PC-9 (cell line): ENCODE data around the gene OR52E2. TPM values are rescaled to one million over a fixed set of nuclear protein-coding genes. Genes with fewer than 3 reads are reported as not detected.

Experiments used
- BruUV-seq: library from RNA; stranded (reverse); fragments of 400-500 nt; replicated peaks from 2 replicates; lab custom pipeline; 2021; lab: Mats Ljungman, UMichigan
- CTCF ChIA-PET: fragments of 300-600 bp; sonication (Branson Sonifier 250); formaldehyde crosslinking; loops from one replicate; lab custom pipeline; 2022; ENCODE audit warnings: antibody characterized with exemption; lab: Charles Lee
- POLR2A ChIA-PET: fragments of 300-600 bp; sonication (Branson Sonifier 250); formaldehyde crosslinking; loops from one replicate; lab custom pipeline; 2022; ENCODE audit warnings: antibody characterized with exemption; ENCODE audit not compliant: unreplicated experiment; lab: Charles Lee
- DNase-seq, 2 experiments: peaks; one replicate each; pipeline versions ENCODE4 v3.0.0 to v3.0.0-alpha.2; 2015 to 2022; ENCODE audit warnings: mixed read lengths in 1 of 2
- H2AFZ ChIP-seq: fragments of 200-600 bp; sonication (generic); 2 replicates; pipeline ENCODE4 v1.8.1; 2017; ENCODE audit warnings: antibody characterized with exemption
- H3F3A ChIP-seq: fragments of 200-600 bp; sonication (generic); 2 replicates; pipeline ENCODE4 v1.8.1; 2017; ENCODE audit warnings: antibody characterized with exemption, mild to moderate bottlenecking, low read depth; ENCODE audit not compliant: insufficient read depth
- H3K27ac ChIP-seq: fragments of 200-600 bp; sonication (generic); 2 replicates; pipeline ENCODE4 v1.6.1; 2016; ENCODE audit warnings: mixed run types
- H3K27me3 ChIP-seq: fragments of 200-600 bp; sonication (generic); 2 replicates; pipeline ENCODE4 v1.6.1; 2016; ENCODE audit warnings: low read depth, mixed run types; ENCODE audit not compliant: insufficient read depth
- H3K36me3 ChIP-seq: fragments of 200-600 bp; sonication (generic); 2 replicates; pipeline ENCODE4 v1.6.1; 2016; ENCODE audit warnings: low read depth, mixed run types
- H3K4me1 ChIP-seq: fragments of 200-600 bp; sonication (generic); replicated peaks from 2 replicates; pipeline ENCODE4 v1.6.1; 2016; ENCODE audit warnings: mixed run types; ENCODE audit not compliant: insufficient read depth
- H3K4me2 ChIP-seq: fragments of 200-600 bp; sonication (generic); 2 replicates; pipeline ENCODE4 v1.6.1; 2017; ENCODE audit warnings: mixed run types
- H3K4me3 ChIP-seq: fragments of 200-600 bp; sonication (generic); 2 replicates; pipeline ENCODE4 v1.6.1; 2016; ENCODE audit warnings: mixed run types
- H3K79me2 ChIP-seq: fragments of 200-600 bp; sonication (generic); 2 replicates; pipeline ENCODE4 v1.6.1; 2017; ENCODE audit warnings: low read depth, mixed run types
- H3K9me2 ChIP-seq: fragments of 200-600 bp; sonication (generic); 2 replicates; pipeline ENCODE4 v1.8.1; 2017; ENCODE audit warnings: mild to moderate bottlenecking; ENCODE audit not compliant: insufficient read depth
- H3K9me3 ChIP-seq: fragments of 200-600 bp; sonication (generic); 2 replicates; pipeline ENCODE4 v1.8.1; 2016; ENCODE audit warnings: low read depth; ENCODE audit not compliant: insufficient read depth
- H4K20me1 ChIP-seq: fragments of 200-600 bp; sonication (generic); 2 replicates; pipeline ENCODE4 v1.8.1; 2017; ENCODE audit not compliant: insufficient read depth
- CTCF ChIP-seq: fragments of 200-600 bp; sonication (generic); conservative IDR thresholded peaks from 2 replicates; pipeline ENCODE4 v1.6.1; 2017; ENCODE audit warnings: mixed run types, antibody characterized with exemption, mild to moderate bottlenecking, moderate library complexity
- EZH2 ChIP-seq: fragments of 200-600 bp; sonication (generic); IDR thresholded peaks from 2 replicates; pipeline ENCODE4 v1.8.0; 2017; ENCODE audit warnings: antibody characterized with exemption, low read depth
- intact Hi-C: fragments of 100-400 bp; cut with micrococcal nuclease; formaldehyde crosslinking; loops from one replicate; pipeline ENCODE4 v1.10.0; 2022; ENCODE audit not compliant: unreplicated experiment
- total RNA-seq: library from RNA; stranded (reverse); gene quantifications from 2 replicates; pipeline ENCODE4 v1.2.3, GENCODE V29; 2021

OR52E2 gene
- total RNA-seq, 1 experiment from 2014 or later, result not detected

DNA sequence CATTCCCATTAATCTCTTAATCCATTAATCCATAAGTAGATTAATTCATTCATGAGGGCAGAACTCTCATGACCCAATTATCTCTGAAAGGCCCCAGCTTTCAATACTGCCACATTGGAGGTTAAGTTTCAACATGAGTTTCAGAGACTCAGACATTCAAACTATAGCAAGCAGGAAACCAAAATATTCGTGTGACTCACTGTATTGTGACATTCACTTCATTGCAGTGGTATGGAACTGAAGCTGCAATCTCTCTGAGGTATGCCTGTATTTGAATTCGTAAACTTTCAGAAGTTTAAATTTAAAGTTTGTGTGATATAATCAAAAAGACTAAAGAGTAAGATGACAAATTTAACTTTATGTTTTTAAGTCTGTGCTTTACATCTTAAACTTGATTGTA lies 16.0 kb downstream of the OR52E2 start:
- H3K9me3 ChIP-seq, result no peaks in the 10 kb centered on the region
- CTCF ChIA-PET, result no interaction called here
- no peak overlapping the region for H3K4me3 ChIP-seq
- POLR2A ChIA-PET, result no interaction called here
- H3F3A ChIP-seq, result no peaks in the 10 kb centered on the region
- no peak for DNase-seq
- no peaks in the 10 kb centered on the region for H3K4me1 ChIP-seq
- no peak overlapping the region for H3K4me2 ChIP-seq
- intact Hi-C loops, result no loop called here
- no TSS peak for BruUV-seq
- H3K27ac ChIP-seq, result no peak overlapping the region
- no peaks in the 10 kb centered on the region for H3K79me2 ChIP-seq
- H4K20me1 ChIP-seq, result no peaks in the 10 kb centered on the region
- no peaks in the 10 kb centered on the region for H3K27me3 ChIP-seq
- no peaks in the 10 kb centered on the region for H3K9me2 ChIP-seq
- H3K36me3 ChIP-seq, result no peaks in the 10 kb centered on the region
- no peak for TF ChIP-seq EZH2
- no peak for TF ChIP-seq CTCF
- no peak overlapping the region for H2AFZ ChIP-seq

- H3K4me2 ChIP-seq, result no peak overlapping the region
- no peaks in the 10 kb centered on the region for H3F3A ChIP-seq
- no peaks in the 10 kb centered on the region for H3K4me1 ChIP-seq
- no peaks in the 10 kb centered on the region for H3K9me3 ChIP-seq
- H2AFZ ChIP-seq, result no peak overlapping the region
- no peaks in the 10 kb centered on the region for H3K36me3 ChIP-seq
- H3K79me2 ChIP-seq, result no peaks in the 10 kb centered on the region
- intact Hi-C loops, result no loop called here
- no peak for DNase-seq
- BruUV-seq, result no TSS peak
- TF ChIP-seq CTCF (no peak), EZH2 (no peak)
- H3K27ac ChIP-seq, result no peak overlapping the region
- ChIA-PET POLR2A (no interaction called here), CTCF (no interaction called here)
- H3K4me3 ChIP-seq, result no peak overlapping the region
- no peaks in the 10 kb centered on the region for H3K27me3 ChIP-seq
- H4K20me1 ChIP-seq, result no peaks in the 10 kb centered on the region
- H3K9me2 ChIP-seq, result no peaks in the 10 kb centered on the region
These were observed 17.3 kb downstream of the OR52E2 start for GRCh38 chr11:5042091-5042490.

- intact Hi-C loops, result no loop called here
- Histone ChIP-seq H3F3A (no peaks in the 10 kb centered on the region), H3K4me3 (no peak overlapping the region), H3K4me2 (no peak overlapping the region), H2AFZ (no peak overlapping the region), H3K27ac (no peak overlapping the region), H3K79me2 (no peaks in the 10 kb centered on the region), H3K36me3 (no peaks in the 10 kb centered on the region), H3K9me3 (no peaks in the 10 kb centered on the region), H3K27me3 (no peaks in the 10 kb centered on the region), H3K9me2 (no peaks in the 10 kb centered on the region), H3K4me1 (no peaks in the 10 kb centered on the region), H4K20me1 (no peaks in the 10 kb centered on the region)
- DNase-seq, result no peak
- no TSS peak for BruUV-seq
- POLR2A ChIA-PET, result no interaction called here
- TF ChIP-seq EZH2 (no peak), CTCF (no peak)
- CTCF ChIA-PET, result no interaction called here
These were observed 18.6 kb downstream of the OR52E2 start for GRCh38 chr11:5040876-5041275.
